Measurements from ENCODE around the gene ZNF211. TPM values are rescaled to one million over a fixed set of nuclear protein-coding genes. Genes with fewer than 3 reads are reported as not detected.

Gene ZNF211
- total RNA-seq, 4 donors from 2014 or later = 9.4 to 115 (median 20.7) TPM

- Histone ChIP-seq H3K4me3 (no peak overlapping the region), H3K36me3 (no peaks in the 10 kb centered on the region), H3K9me3 (no peaks in the 10 kb centered on the region), H3K27me3 (no peaks in the 10 kb centered on the region), H3K27ac (no peak overlapping the region), H3K4me1 (no peaks in the 10 kb centered on the region)
- TF ChIP-seq CTCF (IDR thresholded peaks at IDR 0.05) (no peak), POLR2A (IDR thresholded peaks at IDR 0.05) (no peak)
- no peak for DNase-seq
- intact Hi-C loops (cut with DNase I; ENCODE audit: low total_unique reads) = no loop called here
Measured at GRCh38 chr19:57655443-57655842, 22.5 kb downstream of the ZNF211 start.

- intact Hi-C loops (cut with DNase I; ENCODE audit: low total_unique reads) = no loop called here
Measured at GRCh38 chr19:57656346-57656745, 23.4 kb downstream of the ZNF211 start.

GRCh38 chr19:57664269-57665127 is 31.5 kb downstream of the ZNF211 start:
- TF ChIP-seq POLR2A (IDR thresholded peaks at IDR 0.05) (no peak), CTCF (IDR thresholded peaks at IDR 0.05) (no peak)
- no peaks in the 10 kb centered on the region for H3K9me3 ChIP-seq
- peak overlapping the region; percentile 38 to 53 for H3K4me3 ChIP-seq
- H3K4me1 ChIP-seq = no peaks in the 10 kb centered on the region
- no peaks in the 10 kb centered on the region for H3K27me3 ChIP-seq
- intact Hi-C loops (cut with DNase I; ENCODE audit: low total_unique reads) = no loop called here
- peak; percentile 24 to 40 for DNase-seq
- H3K36me3 ChIP-seq = no peaks in the 10 kb centered on the region
- peak overlapping the region; percentile 67 to 77 for H3K27ac ChIP-seq

More at GRCh38 chr19:57656346-57656745, 23.4 kb downstream of the ZNF211 start:
- H3K4me1 ChIP-seq = no peaks in the 10 kb centered on the region
- H3K9me3 ChIP-seq = no peaks in the 10 kb centered on the region
- no peak overlapping the region for H3K27ac ChIP-seq
- DNase-seq = no peak
- H3K27me3 ChIP-seq = no peaks in the 10 kb centered on the region
- H3K36me3 ChIP-seq = no peaks in the 10 kb centered on the region
- TF ChIP-seq POLR2A (IDR thresholded peaks at IDR 0.05) (no peak), CTCF (IDR thresholded peaks at IDR 0.05) (no peak)
- no peak overlapping the region for H3K4me3 ChIP-seq

- H3K27ac ChIP-seq = no peak overlapping the region
- H3K4me1 ChIP-seq = no peaks in the 10 kb centered on the region
Measured at GRCh38 chr19:57665261-57665806, 32.4 kb downstream of the ZNF211 start.

More at GRCh38 chr19:57665261-57665806, 32.4 kb downstream of the ZNF211 start:
- no peaks in the 10 kb centered on the region for H3K36me3 ChIP-seq
- TF ChIP-seq POLR2A (IDR thresholded peaks at IDR 0.05) (no peak), CTCF (IDR thresholded peaks at IDR 0.05) (no peak)
- DNase-seq = no peak
- intact Hi-C loops (cut with DNase I; ENCODE audit: low total_unique reads) = no loop called here
- H3K9me3 ChIP-seq = no peaks in the 10 kb centered on the region
- H3K27me3 ChIP-seq = no peaks in the 10 kb centered on the region
- H3K4me3 ChIP-seq = no peak overlapping the region

All from uterus (tissue), 4 donors.